Measurements from ENCODE around the gene YPEL5. TPM values are rescaled to one million over a fixed set of nuclear protein-coding genes. Genes with fewer than 3 reads are reported as not detected.

YPEL5 gene
- total and polyA plus RNA-seq, 4 donors, result 57.2 to 154 (median 65.4) TPM

DNA sequence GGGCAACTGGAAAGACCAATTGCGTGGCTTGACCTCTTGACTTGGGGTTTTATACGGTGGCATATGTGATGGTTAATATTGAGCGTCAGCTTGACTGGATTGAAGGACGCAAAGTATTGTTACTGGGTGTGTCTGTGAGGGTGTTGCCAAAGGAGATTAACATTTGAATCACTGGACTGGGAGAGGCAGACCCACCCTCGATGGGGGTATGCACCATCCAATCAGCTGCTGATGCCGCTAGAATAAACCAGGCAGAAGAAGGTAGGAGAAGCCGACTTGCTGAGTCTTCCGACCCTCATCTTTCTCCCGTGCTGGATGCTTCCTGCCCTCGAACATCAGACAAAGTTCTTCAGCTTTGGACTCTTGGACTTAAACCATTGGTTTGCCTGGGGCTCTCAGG, 34.2 kb upstream of the YPEL5 start:
- DNase-seq, result no peak
- no peaks in the 10 kb centered on the region for H3K4me1 ChIP-seq (ENCODE audit: control insufficient read depth in 5 of 5, insufficient read depth in 5 of 5, low read length in 5 of 5)
- no peak overlapping the region for H3K27ac ChIP-seq (ENCODE audit: low read depth in 1 of 2, low read length in 1 of 2)
- no peak for ATAC-seq (ENCODE audit: insufficient read depth, low FRiP score)
- no peaks in the 10 kb centered on the region for H3K9me3 ChIP-seq (ENCODE audit: control insufficient read depth in 4 of 4, insufficient read depth in 3 of 4, low read length in 3 of 4)
- no peak overlapping the region for H3K4me3 ChIP-seq
- TF ChIP-seq, protein P1, sequence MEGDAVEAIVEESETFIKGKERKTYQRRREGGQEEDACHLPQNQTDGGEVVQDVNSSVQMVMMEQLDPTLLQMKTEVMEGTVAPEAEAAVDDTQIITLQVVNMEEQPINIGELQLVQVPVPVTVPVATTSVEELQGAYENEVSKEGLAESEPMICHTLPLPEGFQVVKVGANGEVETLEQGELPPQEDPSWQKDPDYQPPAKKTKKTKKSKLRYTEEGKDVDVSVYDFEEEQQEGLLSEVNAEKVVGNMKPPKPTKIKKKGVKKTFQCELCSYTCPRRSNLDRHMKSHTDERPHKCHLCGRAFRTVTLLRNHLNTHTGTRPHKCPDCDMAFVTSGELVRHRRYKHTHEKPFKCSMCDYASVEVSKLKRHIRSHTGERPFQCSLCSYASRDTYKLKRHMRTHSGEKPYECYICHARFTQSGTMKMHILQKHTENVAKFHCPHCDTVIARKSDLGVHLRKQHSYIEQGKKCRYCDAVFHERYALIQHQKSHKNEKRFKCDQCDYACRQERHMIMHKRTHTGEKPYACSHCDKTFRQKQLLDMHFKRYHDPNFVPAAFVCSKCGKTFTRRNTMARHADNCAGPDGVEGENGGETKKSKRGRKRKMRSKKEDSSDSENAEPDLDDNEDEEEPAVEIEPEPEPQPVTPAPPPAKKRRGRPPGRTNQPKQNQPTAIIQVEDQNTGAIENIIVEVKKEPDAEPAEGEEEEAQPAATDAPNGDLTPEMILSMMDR (IDR thresholded peaks at IDR 0.05; ENCODE audit: control extremely low read depth, extremely low read depth), result no peak
- 83 to 91% methylated on average over 10 of the region's 10 CpGs for WGBS, 2 donors
- no peaks in the 10 kb centered on the region for H3K36me3 ChIP-seq (ENCODE audit: control insufficient read depth in 4 of 4, insufficient read depth in 4 of 4, low read length in 4 of 4)
- H3K9ac ChIP-seq (ENCODE audit: insufficient read depth in 1 of 2, low read length in 2 of 2), result no peak overlapping the region
- no peaks in the 10 kb centered on the region for H3K27me3 ChIP-seq (ENCODE audit: control insufficient read depth in 3 of 3, insufficient read depth in 3 of 3, low read length in 2 of 3)

DNA sequence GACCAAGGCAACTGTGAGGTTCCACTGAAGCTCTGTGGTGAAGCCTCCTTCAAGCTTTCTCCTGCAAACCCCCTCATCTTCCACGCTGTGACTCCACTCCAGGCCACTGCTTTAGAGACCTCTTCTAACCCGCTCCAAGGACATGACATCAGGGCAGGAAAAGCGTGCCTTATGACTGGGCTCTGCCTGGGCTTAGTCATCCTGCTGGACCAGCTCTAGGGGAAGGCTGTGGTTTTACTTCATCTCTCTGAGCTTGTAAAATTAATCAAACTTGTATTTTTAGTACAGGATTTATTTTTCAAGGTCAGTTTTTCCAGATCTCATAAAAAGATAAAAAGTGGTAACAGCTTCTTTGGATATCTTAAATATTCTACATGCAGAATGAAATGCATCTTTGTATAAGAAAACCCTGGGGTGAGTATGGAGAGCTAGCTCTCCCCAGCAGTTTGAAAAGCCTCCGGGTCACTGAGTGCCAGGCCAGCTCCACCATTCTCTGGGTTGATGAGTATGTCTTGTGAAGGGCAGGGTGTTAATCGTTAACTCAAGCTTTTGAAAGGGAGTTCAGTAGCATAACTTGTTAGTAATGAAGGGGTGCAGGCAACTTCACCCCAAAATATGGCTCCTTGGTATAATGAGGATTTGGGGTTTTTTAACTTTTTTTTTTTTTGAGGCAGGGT, 33.1 kb upstream of the YPEL5 start:
- Histone ChIP-seq H3K9ac (ENCODE audit: insufficient read depth in 1 of 2, low read length in 2 of 2) (no peak overlapping the region), H3K36me3 (ENCODE audit: control insufficient read depth in 4 of 4, insufficient read depth in 4 of 4, low read length in 4 of 4) (no peaks in the 10 kb centered on the region), H3K4me3 (no peak overlapping the region), H3K4me1 (ENCODE audit: control insufficient read depth in 5 of 5, insufficient read depth in 5 of 5, low read length in 5 of 5) (no peaks in the 10 kb centered on the region), H3K27me3 (ENCODE audit: control insufficient read depth in 3 of 3, insufficient read depth in 3 of 3, low read length in 2 of 3) (no peaks in the 10 kb centered on the region), H3K27ac (ENCODE audit: low read depth in 1 of 2, low read length in 1 of 2) (no peak overlapping the region), H3K9me3 (ENCODE audit: control insufficient read depth in 4 of 4, insufficient read depth in 3 of 4, low read length in 3 of 4) (no peaks in the 10 kb centered on the region)
- 65 to 73% methylated on average over 5 of the region's 5 CpGs for WGBS, 2 donors
- TF ChIP-seq, protein P1 (IDR thresholded peaks at IDR 0.05; ENCODE audit: control extremely low read depth, extremely low read depth), result no peak
- DNase-seq, result peak in 1 of 3 donors; percentile 41
- ATAC-seq (ENCODE audit: insufficient read depth, low FRiP score), result no peak

DNA sequence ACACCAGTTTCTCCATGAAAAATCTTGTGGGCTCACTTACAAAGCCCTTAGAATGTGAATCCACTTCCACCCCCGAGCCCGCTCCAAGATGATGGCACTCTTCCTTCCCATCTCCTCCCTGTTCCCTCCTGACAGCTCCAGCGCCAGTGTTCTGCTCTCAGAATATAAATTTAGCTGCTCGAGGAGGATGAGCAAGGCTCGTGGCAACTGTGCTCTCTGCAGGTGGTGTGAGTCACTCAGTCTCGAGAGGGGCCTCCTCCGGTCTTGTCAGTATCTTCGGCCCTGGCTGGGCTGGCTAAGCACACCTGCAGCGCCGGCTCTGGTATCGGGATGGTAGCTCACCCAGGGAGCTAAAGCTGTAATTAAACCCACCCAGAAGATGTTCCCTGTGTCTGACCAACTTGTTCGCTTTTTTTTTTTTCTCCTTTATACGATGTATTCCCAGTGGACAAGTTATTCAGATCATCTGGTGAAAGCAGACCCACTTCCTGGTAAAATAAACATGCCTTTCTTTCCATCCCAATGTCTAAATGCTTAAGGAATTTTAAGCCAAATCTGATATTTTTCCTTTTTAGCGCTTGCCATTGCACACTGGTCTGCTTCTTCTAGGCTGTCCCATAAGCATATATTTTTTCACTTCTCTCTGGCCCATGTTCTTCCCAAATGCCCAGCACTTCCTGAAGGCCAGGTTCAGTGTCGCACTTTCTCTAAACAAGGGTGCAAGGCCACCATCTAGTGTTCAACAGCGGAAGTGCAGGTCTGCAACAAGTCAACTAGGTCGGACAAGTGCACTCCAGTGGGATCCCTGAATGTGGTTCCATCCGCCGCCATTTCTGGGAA, 31.4 kb upstream of the YPEL5 start:
- WGBS, 2 donors, result 54 to 61% methylated on average over 19 of the region's 19 CpGs
- Histone ChIP-seq H3K36me3 (ENCODE audit: control insufficient read depth in 4 of 4, insufficient read depth in 4 of 4, low read length in 4 of 4) (no peaks in the 10 kb centered on the region), H3K27me3 (ENCODE audit: control insufficient read depth in 3 of 3, insufficient read depth in 3 of 3, low read length in 2 of 3) (no peaks in the 10 kb centered on the region), H3K4me3 (no peak overlapping the region), H3K4me1 (ENCODE audit: control insufficient read depth in 5 of 5, insufficient read depth in 5 of 5, low read length in 5 of 5) (no peaks in the 10 kb centered on the region), H3K9me3 (ENCODE audit: control insufficient read depth in 4 of 4, insufficient read depth in 3 of 4, low read length in 3 of 4) (no peaks in the 10 kb centered on the region), H3K9ac (ENCODE audit: insufficient read depth in 1 of 2, low read length in 2 of 2) (no peak overlapping the region), H3K27ac (ENCODE audit: low read depth in 1 of 2, low read length in 1 of 2) (no peak overlapping the region)
- ATAC-seq (ENCODE audit: insufficient read depth, low FRiP score), result peak; percentile 84
- TF ChIP-seq, protein P1 (IDR thresholded peaks at IDR 0.05; ENCODE audit: control extremely low read depth, extremely low read depth), result peak; percentile 82
- DNase-seq, result peak; percentile 63 to 79 (median 76)

Data from lung (tissue), 12 donors.